Motor neuron (in vitro differentiated cells): ENCODE results near the gene ANKRA2. TPM values are rescaled to one million over a fixed set of nuclear protein-coding genes. Genes with fewer than 3 reads are reported as not detected.
"Not testable (repeated sequence)": the region's sequence is repeated elsewhere in the genome, so short reads cannot be mapped to it uniquely, and the experiment has no call there.

Experiments
- ATAC-seq, 8 experiments: fragments of 200-7000 bp; cut with Tn5 transposase; replicated peaks in 6 of 8; 2 replicates each; pipeline ENCODE4 v1.8.0; 2021; ENCODE audit warnings: mild to moderate bottlenecking in 8 of 8, moderate library complexity in 8 of 8
- H3K27ac ChIP-seq, 2 donors: fragments of 250-450 bp; sonication (Bioruptor Pico); 2 replicates each; pipeline ENCODE4 v1.9.0; 2021; ENCODE audit warnings: antibody characterized with exemption in 2 of 2, mild to moderate bottlenecking in 2 of 2, moderate library complexity in 1 of 2
- H3K4me1 ChIP-seq, 2 donors: fragments of 250-450 bp; sonication (Bioruptor Pico); replicated peaks in 1 of 2; 2 replicates each; pipeline ENCODE4 v1.6.1; 2021; ENCODE audit warnings: antibody characterized with exemption in 2 of 2, mild to moderate bottlenecking in 2 of 2, moderate library complexity in 1 of 2
- H3K4me3 ChIP-seq, 5 donors: fragments of 250-450 bp; sonication (Bioruptor Pico); 2 replicates each; pipeline ENCODE4 v1.9.0; 2021; ENCODE audit warnings: antibody characterized with exemption in 5 of 5, mild to moderate bottlenecking in 5 of 5, moderate library complexity in 4 of 5
- WGBS, 10 experiments: fragments of 450-650 bp; shearing (Covaris generic); methylation state at CpG; one replicate each; pipeline ENCODE4 v1.0.0; 2022; 5-methylcytosine and 5-hydroxymethylcytosine counted together
- in situ Hi-C, 9 experiments: fragments of 400-800 bp; cut with MboI; loops; one replicate each; pipeline ENCODE4 v1.15.0; 2021; ENCODE audit warnings: low sequenced_read_pairs in 9 of 9, low pct_unique_long_range_greater_than_20kb in 2 of 9; ENCODE audit not compliant: unreplicated experiment in 9 of 9
- total RNA-seq, 8 experiments: library from RNA; unstranded; fragments of 300-600 nt; gene quantifications; 2 replicates each; pipeline versions ENCODE4 v1.2.3 to v1.2.4, GENCODE V29; 2022

ANKRA2 gene
- total RNA-seq, 8 experiments from 2014 or later, result 19.1 to 396 (median 41.5) TPM

DNA sequence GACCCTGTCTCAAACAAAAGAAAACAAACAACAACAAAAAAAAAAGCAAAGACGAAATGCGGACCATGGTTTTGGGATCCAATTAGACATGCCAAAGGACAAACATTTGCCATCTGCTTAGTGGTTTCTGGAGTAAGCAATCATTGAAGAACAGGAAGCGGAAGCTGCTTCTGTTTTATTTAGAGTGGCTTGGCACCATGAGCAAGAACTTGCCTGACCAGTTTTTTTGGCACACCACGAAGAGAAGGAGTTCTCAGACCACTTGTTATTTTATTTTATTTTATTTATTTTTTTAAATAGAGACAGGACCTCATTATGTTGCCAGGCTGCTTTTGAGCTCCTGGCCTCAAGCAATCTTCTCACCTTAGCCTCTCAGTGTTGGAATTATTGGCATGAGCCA, 50.2 kb downstream of the ANKRA2 start:
- H3K4me1 ChIP-seq, result no peaks in the 10 kb centered on the region
- no peak for ATAC-seq
- H3K4me3 ChIP-seq, result no peak overlapping the region
- no peak overlapping the region for H3K27ac ChIP-seq
- in situ Hi-C loops, result loop anchor here in 1 of 9 experiments (25.0 kb wide), 1 partner anchor 272 kb away; no protein-coding TSS in a partner anchor
- WGBS, 10 experiments, result 35 to 84% (median 82%) methylated on average over 2 to 4 of the region's 4 CpGs; no CpG with 5 or more reads in 3 of the 10 experiments

DNA sequence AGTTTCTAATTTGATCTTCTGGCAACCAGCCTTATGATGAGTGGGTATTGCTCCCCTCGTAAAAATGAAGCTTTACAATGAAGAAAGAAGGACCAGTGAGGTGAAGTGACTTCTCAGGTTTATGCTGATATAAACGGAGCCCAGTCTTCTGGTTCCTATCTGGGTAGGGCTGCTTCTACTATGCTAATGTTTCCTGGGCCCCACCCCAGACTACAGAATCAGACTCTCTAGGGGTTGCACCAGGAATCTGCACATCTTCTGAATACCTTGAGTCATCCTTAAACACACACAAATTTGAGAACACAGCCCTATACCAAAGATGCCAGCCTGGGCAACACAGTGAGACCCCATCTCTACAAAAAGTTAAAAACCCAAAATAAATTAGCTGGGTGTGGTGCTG, 51.0 kb downstream of the ANKRA2 start:
- Histone ChIP-seq H3K4me1 (no peaks in the 10 kb centered on the region), H3K27ac (no peak overlapping the region), H3K4me3 (no peak overlapping the region)
- in situ Hi-C loops, result loop anchor here in 1 of 9 experiments (25.0 kb wide), 1 partner anchor 273 kb away; no protein-coding TSS in a partner anchor
- peak in 3 of 8 experiments; percentile 72 to 96 (median 84) for ATAC-seq
- 0 to 92% (median 76%) methylated on average over 1 to 2 of the region's 2 CpGs; no CpG with 5 or more reads in 4 of the 10 experiments for WGBS, 10 experiments

DNA sequence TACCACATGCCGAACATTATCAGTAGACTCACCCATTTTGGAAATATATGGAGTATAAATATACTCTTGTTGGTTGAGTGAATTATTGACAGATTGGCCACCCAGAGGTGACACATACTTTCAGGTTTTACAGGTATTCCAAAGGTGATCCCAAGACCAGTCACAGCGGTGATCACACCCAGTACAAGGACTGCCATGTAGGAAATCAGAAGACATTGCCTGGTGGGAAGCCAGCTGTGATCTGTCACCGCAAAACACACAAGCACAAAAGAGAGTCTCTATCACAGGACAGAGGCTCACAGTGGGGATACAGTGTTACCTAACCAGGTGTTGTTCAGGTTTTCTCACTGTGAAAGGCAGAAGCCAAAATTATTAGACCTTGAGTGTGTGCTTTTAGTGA, 51.4 kb downstream of the ANKRA2 start:
- H3K27ac ChIP-seq, result no peak overlapping the region
- 45 to 100% (median 81%) methylated on average over 1 to 2 of the region's 3 CpGs; no CpG with 5 or more reads in 4 of the 10 experiments for WGBS, 10 experiments
- no peak for ATAC-seq
- no peak overlapping the region for H3K4me3 ChIP-seq
- H3K4me1 ChIP-seq, result no peaks in the 10 kb centered on the region
- in situ Hi-C loops, result loop anchor here in 1 of 9 experiments (25.0 kb wide), 1 partner anchor 273 kb away; no protein-coding TSS in a partner anchor

DNA sequence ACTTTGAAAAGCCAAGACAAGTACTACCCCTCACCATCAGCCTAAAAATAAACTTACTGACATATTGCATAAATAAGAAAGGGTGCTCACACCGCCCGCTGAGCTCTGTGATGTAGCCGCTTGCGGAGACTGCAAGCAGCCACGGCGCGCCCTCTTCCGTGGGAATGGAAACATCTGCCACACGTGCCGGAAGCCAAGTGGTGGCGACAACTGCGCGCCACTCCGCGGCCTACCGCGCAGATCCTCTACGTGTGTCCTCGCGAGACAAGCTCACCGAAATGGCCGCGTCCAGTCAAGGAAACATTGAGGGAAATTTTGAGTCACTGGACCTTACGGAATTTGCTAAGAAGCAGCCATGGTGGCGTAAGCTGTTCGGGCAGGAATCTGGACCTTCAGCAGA, 56.9 kb downstream of the ANKRA2 start:
- ATAC-seq, result peak in 2 of 8 experiments; percentile 15 to 50
- in situ Hi-C loops, result loop anchor here in 1 of 9 experiments (25.0 kb wide), 1 partner anchor 279 kb away; no protein-coding TSS in a partner anchor
- not testable (repeated sequence) for H3K4me3 ChIP-seq, H3K4me1 ChIP-seq, H3K27ac ChIP-seq
- 90 to 100% (median 97%) methylated on average over 3 to 14 of the region's 26 CpGs; no CpG with 5 or more reads in 5 of the 10 experiments for WGBS, 10 experiments

DNA sequence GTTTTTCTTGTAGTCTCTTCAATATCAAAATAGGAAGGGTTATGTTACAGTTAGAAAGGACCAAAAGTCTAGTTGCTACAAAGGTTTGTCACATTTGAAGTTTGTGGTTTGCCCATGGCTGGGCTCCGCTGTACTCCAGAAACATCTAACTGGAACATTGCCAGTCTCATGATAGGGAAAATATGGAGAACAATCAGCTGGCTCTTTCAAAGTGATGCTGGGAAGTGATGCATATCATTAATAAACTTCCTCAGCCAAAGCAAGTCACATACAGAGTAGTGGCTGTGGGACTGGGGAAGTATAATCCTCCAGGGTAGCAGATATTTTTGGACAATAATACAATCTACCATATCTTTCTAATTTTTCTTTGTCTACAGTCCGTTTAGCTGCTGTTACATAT, 58.4 kb downstream of the ANKRA2 start:
- no peaks in the 10 kb centered on the region for H3K4me1 ChIP-seq
- in situ Hi-C loops, result loop anchor here in 1 of 9 experiments (25.0 kb wide), 1 partner anchor 280 kb away; no protein-coding TSS in a partner anchor
- ATAC-seq, result peak in 3 of 8 experiments; percentile 61 to 89 (median 83)
- H3K4me3 ChIP-seq, result no peak overlapping the region
- 0 to 93% (median 80%) methylated on average over 1 to 2 of the region's 2 CpGs; no CpG with 5 or more reads in 3 of the 10 experiments for WGBS, 10 experiments
- no peak overlapping the region for H3K27ac ChIP-seq

DNA sequence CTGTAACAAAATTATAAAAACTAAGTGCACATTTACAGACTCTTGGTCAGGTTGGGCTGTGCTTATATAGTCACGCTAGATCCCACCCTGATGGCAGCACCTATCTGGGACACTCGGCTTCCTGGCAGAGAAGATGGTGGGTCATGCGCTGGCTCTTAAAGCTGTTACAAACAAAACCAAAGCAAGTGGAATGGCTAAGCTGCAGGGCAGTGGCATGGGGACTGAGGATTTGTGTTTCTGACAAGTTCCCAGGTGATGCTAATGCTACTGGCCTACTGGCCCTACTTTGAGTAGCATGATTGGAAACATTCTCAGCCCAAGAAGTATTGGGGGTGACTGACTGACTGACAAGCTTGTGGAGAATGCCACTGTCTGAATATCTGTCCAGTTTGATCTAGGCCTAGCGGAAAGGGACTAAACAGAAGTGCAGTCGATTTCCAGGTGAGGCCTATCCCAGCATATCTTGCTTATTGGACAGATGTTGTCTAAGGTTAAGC, 58.9 kb downstream of the ANKRA2 start:
- no peaks in the 10 kb centered on the region for H3K4me1 ChIP-seq
- in situ Hi-C loops, result loop anchor here in 1 of 9 experiments (25.0 kb wide), 1 partner anchor 281 kb away; no protein-coding TSS in a partner anchor
- 73 to 100% (median 94%) methylated on average over 2 to 5 of the region's 5 CpGs for WGBS, 10 experiments
- no peak overlapping the region for H3K27ac ChIP-seq
- no peak overlapping the region for H3K4me3 ChIP-seq
- peak in 2 of 8 experiments; percentile 17 to 22 for ATAC-seq

Other genes with a start within 250 kb of the ANKRA2 start
- gene FOXD1, start 116.9 kb downstream of the ANKRA2 start, total RNA-seq, result 10 to 100 TPM in 2 of 8 experiments, 1 to 10 TPM in 6; 2.2 to 37.2 (median 5.9) TPM
- 1,000 to 10,000 TPM in 2 of 8 experiments, 100 to 1,000 TPM in 6; 368 to 1,372 (median 751) TPM for gene BTF3, start 67.2 kb downstream of the ANKRA2 start, total RNA-seq
- 100 to 1,000 TPM in 2 of 8 experiments, 10 to 100 TPM in 6; 10.7 to 298 (median 15.3) TPM for gene UTP15, start 104 bp upstream of the ANKRA2 start, total RNA-seq
- gene ARHGEF28, start 60.6 kb upstream of the ANKRA2 start, total RNA-seq, result 10 to 100 TPM in 3 of 8 experiments, 1 to 10 TPM in 3, under 1 TPM in 2; 0.81 to 29.3 (median 1.9) TPM